GM12872 (cell line): Measurements from ENCODE around the gene SF3A1.

Source experiments
- CTCF ChIP-seq: IDR thresholded peaks from 3 replicates; pipeline ENCODE4 v1.5.1; 2011; ENCODE audit warnings: low read depth, mild to moderate bottlenecking, low read length, moderate library complexity; ENCODE audit not compliant: insufficient read depth

SF3A1 gene

GRCh38 chr22:30368420-30368819 is 11.7 kb upstream of the SF3A1 start:
- no peak for TF ChIP-seq CTCF

- no peak for TF ChIP-seq CTCF
Observed at GRCh38 chr22:30365891-30366290, 9.2 kb upstream of the SF3A1 start.

- no peak for TF ChIP-seq CTCF
Observed at GRCh38 chr22:30362651-30363281, 6.1 kb upstream of the SF3A1 start.

- no peak for TF ChIP-seq CTCF
Observed at GRCh38 chr22:30361916-30362650, 5.4 kb upstream of the SF3A1 start.

- no peak for TF ChIP-seq CTCF
Observed at GRCh38 chr22:30358541-30358940, 1.8 kb upstream of the SF3A1 start.

GRCh38 chr22:30357650-30358215 is 1.0 kb upstream of the SF3A1 start:
- TF ChIP-seq CTCF: no peak

- TF ChIP-seq CTCF: no peak
Observed at GRCh38 chr22:30357236-30357570, 509 bp upstream of the SF3A1 start.
